PFSK-1 (cell line): ENCODE measurements around the gene RAN.

Source experiments
- POLR2AphosphoS5 ChIP-seq: IDR thresholded peaks from 2 replicates; pipeline ENCODE4 v1.6.1; 2012; ENCODE audit warnings: low read depth, mild to moderate bottlenecking, control low read depth, low read length, moderate library complexity
- SIN3A ChIP-seq: IDR thresholded peaks from 2 replicates; pipeline ENCODE4 v1.6.1; 2012; ENCODE audit warnings: mild to moderate bottlenecking, low read length, moderate library complexity, borderline replicate concordance; ENCODE audit not compliant: insufficient read depth

DNA sequence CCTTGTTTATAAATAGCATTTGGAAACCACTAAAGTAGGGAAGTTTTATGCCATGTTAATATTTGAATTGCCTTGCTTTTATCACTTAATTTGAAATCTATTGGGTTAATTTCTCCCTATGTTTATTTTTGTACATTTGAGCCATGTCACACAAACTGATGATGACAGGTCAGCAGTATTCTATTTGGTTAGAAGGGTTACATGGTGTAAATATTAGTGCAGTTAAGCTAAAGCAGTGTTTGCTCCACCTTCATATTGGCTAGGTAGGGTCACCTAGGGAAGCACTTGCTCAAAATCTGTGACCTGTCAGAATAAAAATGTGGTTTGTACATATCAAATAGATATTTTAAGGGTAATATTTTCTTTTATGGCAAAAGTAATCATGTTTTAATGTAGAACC is 4.4 kb downstream of the RAN start:
- TF ChIP-seq POLR2AphosphoS5 = no peak
- TF ChIP-seq SIN3A = no peak
